Osteoblast (primary cell): ENCODE results near the gene ARSA. TPM values are rescaled to one million over a fixed set of nuclear protein-coding genes. Genes with fewer than 3 reads are reported as not detected.

ENCODE experiments used
- DNase-seq: peaks from one replicate; pipeline ENCODE4 v3.0.0; 2011; ENCODE audit warnings: low spot score, mixed read lengths; ENCODE audit not compliant: insufficient read length; ENCODE audit errors: missing footprints
- H2AFZ ChIP-seq: 2 replicates; pipeline ENCODE4 v1.6.0; 2011; ENCODE audit warnings: mild to moderate bottlenecking, low read length
- H3K27ac ChIP-seq: 2 replicates; pipeline ENCODE4 v1.5.1; 2011; ENCODE audit warnings: mild to moderate bottlenecking, low read depth, low read length, moderate library complexity
- H3K27me3 ChIP-seq: 2 replicates; pipeline ENCODE4 v1.6.0; 2012; ENCODE audit warnings: mild to moderate bottlenecking, control low read depth, inconsistent platforms, low read length, moderate library complexity; ENCODE audit not compliant: insufficient read depth
- H3K36me3 ChIP-seq: 2 replicates; pipeline ENCODE4 v1.5.1; 2011; ENCODE audit warnings: mild to moderate bottlenecking, low read length, control low read depth, moderate library complexity; ENCODE audit not compliant: insufficient read depth
- H3K4me1 ChIP-seq: 2 replicates; pipeline ENCODE4 v1.5.1; 2011; ENCODE audit warnings: mild to moderate bottlenecking, low read length, control low read depth, moderate library complexity; ENCODE audit not compliant: insufficient read depth
- H3K4me2 ChIP-seq: 2 replicates; pipeline ENCODE4 v1.6.0; 2011; ENCODE audit warnings: mild to moderate bottlenecking, low read length; ENCODE audit not compliant: insufficient read depth
- H3K4me3 ChIP-seq: fragments of 200-600 bp; sonication (generic); 3 replicates; pipeline ENCODE4 v1.5.1; 2012; ENCODE audit warnings: mild to moderate bottlenecking, low read length, inconsistent platforms; ENCODE audit not compliant: insufficient read depth
- H3K79me2 ChIP-seq: 2 replicates; pipeline ENCODE4 v1.6.0; 2012; ENCODE audit warnings: mild to moderate bottlenecking, low read length, control low read depth, inconsistent platforms; ENCODE audit not compliant: insufficient read depth
- H3K9me3 ChIP-seq: 2 replicates; pipeline ENCODE4 v1.5.1; 2011; ENCODE audit warnings: low read depth, low read length, control low read depth
- H4K20me1 ChIP-seq: 2 replicates; pipeline ENCODE4 v1.6.0; 2012; ENCODE audit warnings: mild to moderate bottlenecking, low read length, control low read depth; ENCODE audit not compliant: insufficient read depth
- CTCF ChIP-seq: IDR thresholded peaks from 2 replicates; pipeline ENCODE4 v1.5.1; 2011; ENCODE audit warnings: mild to moderate bottlenecking, low read depth, low read length, moderate library complexity; ENCODE audit errors: extremely low read depth
- total RNA-seq: library from RNA; depleted of rRNA; stranded (reverse); fragments of >200 nt; gene quantifications from 2 replicates; pipeline ENCODE4 v1.2.3, GENCODE V29; 2012

ARSA gene
- total RNA-seq, 1 donor = 38.4 TPM

GRCh38 chr22:50670914-50671538 lies 43.1 kb upstream of the ARSA start:
- Histone ChIP-seq H3K36me3 (no peaks in the 10 kb centered on the region), H3K9me3 (no peaks in the 10 kb centered on the region), H3K4me1 (no peaks in the 10 kb centered on the region), H3K4me3 (no peak overlapping the region), H3K27ac (no peak overlapping the region), H3K4me2 (no peak overlapping the region), H4K20me1 (no peaks in the 10 kb centered on the region), H3K27me3 (peaks cover 36% of the 10 kb centered on the region), H2AFZ (no peak overlapping the region), H3K79me2 (no peaks in the 10 kb centered on the region)
- TF ChIP-seq CTCF = no peak
- peak; percentile 78 for DNase-seq

- DNase-seq = no peak
- H3K27me3 ChIP-seq = peaks cover 31% of the 10 kb centered on the region
- H3K4me3 ChIP-seq = no peak overlapping the region
- H3K9me3 ChIP-seq = no peaks in the 10 kb centered on the region
- H2AFZ ChIP-seq = no peak overlapping the region
- no peak overlapping the region for H3K27ac ChIP-seq
- no peaks in the 10 kb centered on the region for H3K79me2 ChIP-seq
- no peak for TF ChIP-seq CTCF
- no peaks in the 10 kb centered on the region for H3K4me1 ChIP-seq
- H4K20me1 ChIP-seq = no peaks in the 10 kb centered on the region
- H3K4me2 ChIP-seq = no peak overlapping the region
- H3K36me3 ChIP-seq = no peaks in the 10 kb centered on the region
These were observed 42.6 kb upstream of the ARSA start for GRCh38 chr22:50670513-50670912.

GRCh38 chr22:50665738-50666137 lies 37.8 kb upstream of the ARSA start:
- Histone ChIP-seq H4K20me1 (no peaks in the 10 kb centered on the region), H3K27ac (no peak overlapping the region), H3K79me2 (no peaks in the 10 kb centered on the region), H3K4me3 (no peak overlapping the region), H3K36me3 (no peaks in the 10 kb centered on the region), H3K4me1 (no peaks in the 10 kb centered on the region), H3K4me2 (no peak overlapping the region), H3K9me3 (no peaks in the 10 kb centered on the region), H2AFZ (no peak overlapping the region), H3K27me3 (peaks cover 7% of the 10 kb centered on the region)
- no peak for DNase-seq
- no peak for TF ChIP-seq CTCF

- H3K9me3 ChIP-seq = no peaks in the 10 kb centered on the region
- H3K4me3 ChIP-seq = no peak overlapping the region
- no peak for DNase-seq
- no peak overlapping the region for H3K27ac ChIP-seq
- H3K4me2 ChIP-seq = no peak overlapping the region
- H3K27me3 ChIP-seq = peaks cover 3% of the 10 kb centered on the region
- no peaks in the 10 kb centered on the region for H4K20me1 ChIP-seq
- TF ChIP-seq CTCF = no peak
- no peaks in the 10 kb centered on the region for H3K79me2 ChIP-seq
- H3K36me3 ChIP-seq = no peaks in the 10 kb centered on the region
- H3K4me1 ChIP-seq = no peaks in the 10 kb centered on the region
- no peak overlapping the region for H2AFZ ChIP-seq
These were observed 37.3 kb upstream of the ARSA start for GRCh38 chr22:50665212-50665611.
